HEK293T (cell line): ENCODE results near the gene TPK1.

ENCODE experiments used
- BHLHE40 ChIP-seq: fragments of 450-650 bp; IDR thresholded peaks from 2 replicates; pipeline ENCODE4 v1.6.1; 2016; ENCODE audit warnings: mild to moderate bottlenecking, moderate library complexity, borderline replicate concordance
- CTBP1 ChIP-seq: fragments of 450-650 bp; IDR thresholded peaks from 2 replicates; pipeline ENCODE4 v1.6.1; 2016; ENCODE audit warnings: borderline replicate concordance
- ELF4 ChIP-seq: fragments of 450-650 bp; IDR thresholded peaks from 2 replicates; pipeline ENCODE4 v1.6.1; 2017; ENCODE audit warnings: antibody characterized with exemption
- FOXA1 ChIP-seq: fragments of 450-650 bp; IDR thresholded peaks from 2 replicates; pipeline ENCODE4 v1.6.1; 2016; ENCODE audit warnings: mild to moderate bottlenecking
- FOXM1 ChIP-seq: fragments of 450-650 bp; IDR thresholded peaks from 2 replicates; pipeline ENCODE4 v1.6.1; 2017; ENCODE audit warnings: mild to moderate bottlenecking, borderline replicate concordance
- HDGF ChIP-seq: fragments of 450-650 bp; IDR thresholded peaks from 2 replicates; pipeline ENCODE4 v1.6.1; 2017; ENCODE audit warnings: antibody characterized with exemption, borderline replicate concordance
- LEF1 ChIP-seq: fragments of 450-650 bp; IDR thresholded peaks from 2 replicates; pipeline ENCODE4 v1.6.1; 2017; ENCODE audit warnings: mild to moderate bottlenecking, borderline replicate concordance
- NFRKB ChIP-seq: fragments of 450-650 bp; IDR thresholded peaks from 2 replicates; pipeline ENCODE4 v1.6.1; 2016; ENCODE audit warnings: mild to moderate bottlenecking, moderate library complexity
- SP1 ChIP-seq: fragments of 450-650 bp; IDR thresholded peaks from 2 replicates; pipeline ENCODE4 v1.6.1; 2017
- SUZ12 ChIP-seq: fragments of 450-650 bp; IDR thresholded peaks from 2 replicates; pipeline ENCODE4 v1.6.1; 2016; ENCODE audit warnings: mild to moderate bottlenecking
- TARDBP ChIP-seq: fragments of 450-650 bp; IDR thresholded peaks from 2 replicates; pipeline ENCODE4 v1.6.1; 2016
- ZNF384 ChIP-seq: fragments of 450-650 bp; IDR thresholded peaks from 2 replicates; pipeline ENCODE4 v1.6.1; 2016

DNA sequence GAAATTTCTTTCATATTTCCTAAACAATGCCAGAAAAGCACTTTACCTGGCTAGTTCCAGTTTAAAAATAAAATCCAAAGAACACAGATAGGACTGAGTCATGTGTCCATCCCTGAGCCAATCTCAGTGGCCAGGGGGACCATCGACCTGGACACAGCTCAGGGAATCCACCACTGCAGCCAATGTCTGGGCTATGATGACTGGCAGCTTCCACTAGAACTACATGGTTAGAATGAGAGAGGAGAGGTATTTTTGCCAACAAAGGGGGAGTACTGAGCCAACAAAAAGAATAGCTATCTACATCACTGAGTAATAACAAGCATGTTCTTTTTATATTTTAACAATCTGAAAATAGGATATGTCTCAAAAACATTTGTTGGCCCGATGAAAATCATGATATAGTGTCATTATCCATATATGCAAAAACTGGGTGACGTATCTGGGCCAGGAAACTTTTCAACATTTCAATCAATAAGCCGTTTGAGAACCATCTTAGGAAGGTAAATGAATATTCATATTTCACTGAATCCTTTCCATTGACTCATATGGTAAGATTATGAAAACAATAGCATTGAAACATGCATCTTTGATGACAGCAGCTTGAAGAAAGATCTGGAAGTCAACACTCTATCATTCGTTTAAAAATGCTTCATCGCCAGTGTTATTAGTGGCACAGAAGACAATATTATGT is 104.0 kb downstream of the TPK1 start:
- no peak for TF ChIP-seq CTBP1
- no peak for TF ChIP-seq NFRKB
- no peak for TF ChIP-seq HDGF
- TF ChIP-seq SP1, result no peak
- TF ChIP-seq BHLHE40, result no peak
- no peak for TF ChIP-seq TARDBP
- TF ChIP-seq FOXA1, result no peak
- TF ChIP-seq ZNF384, result no peak
- TF ChIP-seq LEF1, result no peak
- TF ChIP-seq ELF4, result no peak
- TF ChIP-seq FOXM1, result no peak
- TF ChIP-seq SUZ12, result no peak
